Loucy (cell line): ENCODE measurements around the gene DPF3.

ENCODE experiments used
- H2AFZ ChIP-seq: fragments of 200-600 bp; sonication (generic); 2 replicates; pipeline ENCODE4 v1.6.0; 2016; ENCODE audit warnings: antibody characterized with exemption, mild to moderate bottlenecking, low read length, moderate library complexity
- H3F3A ChIP-seq: fragments of 200-600 bp; 2 replicates; pipeline ENCODE4 v1.6.0; 2016; ENCODE audit warnings: antibody characterized with exemption, low read depth, mild to moderate bottlenecking
- H3K27me3 ChIP-seq: fragments of 200-600 bp; sonication (generic); 2 replicates; pipeline ENCODE4 v1.6.1; 2014; ENCODE audit warnings: low read length, mild to moderate bottlenecking; ENCODE audit not compliant: insufficient read depth, poor library complexity, severe bottlenecking
- H3K36me3 ChIP-seq: fragments of 200-600 bp; sonication (generic); 2 replicates; pipeline ENCODE4 v1.6.1; 2016; ENCODE audit warnings: low read length; ENCODE audit not compliant: insufficient read depth
- H3K4me1 ChIP-seq: fragments of 200-600 bp; sonication (generic); 2 replicates; pipeline ENCODE4 v1.5.1; 2014; ENCODE audit warnings: low read length, mild to moderate bottlenecking; ENCODE audit not compliant: insufficient read depth, poor library complexity, severe bottlenecking
- H3K4me2 ChIP-seq: fragments of 200-600 bp; sonication (generic); 2 replicates; pipeline ENCODE4 v1.6.0; 2014; ENCODE audit warnings: antibody characterized with exemption, low read length, low read depth, mild to moderate bottlenecking; ENCODE audit not compliant: poor library complexity, severe bottlenecking
- H3K4me3 ChIP-seq: fragments of 200-600 bp; sonication (generic); 2 replicates; pipeline ENCODE4 v1.5.1; 2014; ENCODE audit warnings: low read length, mild to moderate bottlenecking, mixed read lengths; ENCODE audit not compliant: poor library complexity, severe bottlenecking
- H3K79me2 ChIP-seq: fragments of 200-600 bp; sonication (generic); 2 replicates; pipeline ENCODE4 v1.6.1; 2014; ENCODE audit warnings: low read length; ENCODE audit not compliant: insufficient read depth
- H3K9ac ChIP-seq: fragments of 200-600 bp; sonication (generic); 2 replicates; pipeline ENCODE4 v1.6.0; 2014; ENCODE audit warnings: mild to moderate bottlenecking, low read depth, low read length, moderate library complexity; ENCODE audit not compliant: poor library complexity, severe bottlenecking
- H3K9me2 ChIP-seq: fragments of 200-600 bp; sonication (generic); replicated peaks from 2 replicates; pipeline ENCODE4 v1.6.1; 2016; ENCODE audit warnings: low read depth, low read length, mixed read lengths
- H3K9me3 ChIP-seq: fragments of 200-600 bp; sonication (generic); 2 replicates; pipeline ENCODE4 v1.6.1; 2014; ENCODE audit warnings: mild to moderate bottlenecking, antibody characterized with exemption, low read length, low read depth; ENCODE audit not compliant: insufficient read depth
- H4K20me1 ChIP-seq: fragments of 200-600 bp; sonication (generic); 2 replicates; pipeline ENCODE4 v1.6.0; 2014; ENCODE audit warnings: antibody characterized with exemption, low read length, mild to moderate bottlenecking; ENCODE audit not compliant: insufficient read depth, poor library complexity, severe bottlenecking
- CTCF ChIP-seq: fragments of 200-600 bp; sonication (generic); conservative IDR thresholded peaks from 2 replicates; pipeline ENCODE4 v1.5.1; 2014; ENCODE audit warnings: mild to moderate bottlenecking, antibody characterized with exemption, low read length
- EZH2phosphoT487 ChIP-seq: fragments of 200-600 bp; IDR thresholded peaks from 2 replicates; pipeline ENCODE4 v1.6.1; 2018; ENCODE audit warnings: antibody characterized with exemption, mild to moderate bottlenecking, moderate library complexity, borderline replicate concordance

Gene DPF3

GRCh38 chr14:72830786-72831594 is 62.9 kb downstream of the DPF3 start:
- H3K9me3 ChIP-seq, result no peaks in the 10 kb centered on the region
- no peak overlapping the region for H3K4me2 ChIP-seq
- H3K79me2 ChIP-seq, result peaks cover 99% of the 10 kb centered on the region

DNA sequence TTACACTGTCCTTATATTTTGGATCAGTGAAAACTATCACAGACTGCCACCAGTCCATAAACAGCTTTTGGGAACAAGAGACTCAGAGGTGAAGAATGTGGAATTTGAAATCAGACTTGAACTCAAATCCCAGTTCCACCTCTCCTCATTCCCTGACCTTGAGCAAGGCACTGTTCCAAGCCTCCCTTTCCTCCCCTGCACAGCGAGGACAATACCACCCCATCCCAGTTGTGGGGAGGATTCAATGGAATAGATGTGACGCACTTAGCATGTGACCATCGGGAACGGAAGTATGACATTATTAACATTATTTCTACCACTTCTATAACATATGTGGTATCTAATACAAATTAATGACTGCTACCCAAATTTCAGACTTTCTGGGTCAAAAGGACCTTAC is 63.5 kb downstream of the DPF3 start:
- Histone ChIP-seq H3K27me3 (no peaks in the 10 kb centered on the region), H3K9me2 (no peaks in the 10 kb centered on the region), H3K36me3 (peaks cover 34% of the 10 kb centered on the region; the same call in 1 of the 2 replicates), H4K20me1 (peaks cover 42% of the 10 kb centered on the region), H2AFZ (no peak overlapping the region), H3K4me3 (no peak overlapping the region), H3K4me1 (peaks cover 10% of the 10 kb centered on the region), H3K79me2 (peaks cover 99% of the 10 kb centered on the region), H3K9me3 (no peaks in the 10 kb centered on the region), H3K9ac (no peak overlapping the region), H3K4me2 (no peak overlapping the region), H3F3A (no peaks in the 10 kb centered on the region)
- TF ChIP-seq EZH2phosphoT487 (no peak), CTCF (no peak)

More at GRCh38 chr14:72830786-72831594, 62.9 kb downstream of the DPF3 start:
- Histone ChIP-seq H4K20me1 (peaks cover 42% of the 10 kb centered on the region), H3K9me2 (no peaks in the 10 kb centered on the region), H3F3A (no peaks in the 10 kb centered on the region), H3K36me3 (peaks cover 41% of the 10 kb centered on the region; the same call in 1 of the 2 replicates), H3K27me3 (no peaks in the 10 kb centered on the region), H3K9ac (no peak overlapping the region), H2AFZ (no peak overlapping the region), H3K4me3 (no peak overlapping the region), H3K4me1 (peaks cover 6% of the 10 kb centered on the region)
- no peak for TF ChIP-seq CTCF
- no peak for TF ChIP-seq EZH2phosphoT487

GRCh38 chr14:72828604-72829003 is 65.3 kb downstream of the DPF3 start:
- Histone ChIP-seq H3K9me2 (no peaks in the 10 kb centered on the region), H3K4me2 (no peak overlapping the region), H3K4me3 (no peak overlapping the region), H3K9me3 (no peaks in the 10 kb centered on the region), H3K27me3 (no peaks in the 10 kb centered on the region), H3F3A (no peaks in the 10 kb centered on the region), H2AFZ (no peak overlapping the region), H3K79me2 (peaks cover 99% of the 10 kb centered on the region), H3K9ac (no peak overlapping the region), H3K36me3 (peaks cover 27% of the 10 kb centered on the region; the same call in 1 of the 2 replicates), H3K4me1 (peaks cover 10% of the 10 kb centered on the region), H4K20me1 (peaks cover 38% of the 10 kb centered on the region)
- TF ChIP-seq CTCF (no peak), EZH2phosphoT487 (no peak)
